Measurements from ENCODE around the gene CAPN10. TPM values are rescaled to one million over a fixed set of nuclear protein-coding genes. Genes with fewer than 3 reads are reported as not detected.

CAPN10 gene
- total and polyA plus RNA-seq, 8 donors: 20.8 to 36.6 (median 28.2) TPM

DNA sequence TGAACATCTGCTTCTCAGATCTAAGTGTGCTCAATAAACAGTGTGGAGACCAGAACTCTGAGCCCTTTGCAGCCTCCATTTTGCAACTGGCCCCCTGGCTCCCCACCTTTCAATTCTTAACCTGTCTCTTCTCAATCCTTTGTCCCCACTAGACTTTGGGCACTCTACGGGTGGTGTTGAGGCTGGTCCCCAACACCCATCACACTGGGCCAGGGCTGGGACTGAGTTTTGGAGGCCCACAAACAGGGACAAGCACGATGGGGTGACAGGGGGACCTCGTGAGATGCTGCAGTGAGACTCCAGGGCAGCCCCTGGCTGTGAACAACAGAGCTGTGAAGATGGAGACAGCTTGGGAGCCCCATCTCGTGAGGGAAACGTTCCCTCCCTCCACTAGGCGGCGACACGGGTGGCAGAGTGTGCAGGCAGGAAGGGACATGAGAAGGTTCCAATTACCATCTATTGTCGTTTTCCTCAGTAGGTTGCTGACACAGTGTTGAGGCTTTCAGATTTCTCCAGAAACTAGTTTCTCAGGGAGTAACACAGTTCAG is 29.9 kb upstream of the CAPN10 start:
- peak in 2 of 4 donors; percentile 52 to 87 for DNase-seq

DNA sequence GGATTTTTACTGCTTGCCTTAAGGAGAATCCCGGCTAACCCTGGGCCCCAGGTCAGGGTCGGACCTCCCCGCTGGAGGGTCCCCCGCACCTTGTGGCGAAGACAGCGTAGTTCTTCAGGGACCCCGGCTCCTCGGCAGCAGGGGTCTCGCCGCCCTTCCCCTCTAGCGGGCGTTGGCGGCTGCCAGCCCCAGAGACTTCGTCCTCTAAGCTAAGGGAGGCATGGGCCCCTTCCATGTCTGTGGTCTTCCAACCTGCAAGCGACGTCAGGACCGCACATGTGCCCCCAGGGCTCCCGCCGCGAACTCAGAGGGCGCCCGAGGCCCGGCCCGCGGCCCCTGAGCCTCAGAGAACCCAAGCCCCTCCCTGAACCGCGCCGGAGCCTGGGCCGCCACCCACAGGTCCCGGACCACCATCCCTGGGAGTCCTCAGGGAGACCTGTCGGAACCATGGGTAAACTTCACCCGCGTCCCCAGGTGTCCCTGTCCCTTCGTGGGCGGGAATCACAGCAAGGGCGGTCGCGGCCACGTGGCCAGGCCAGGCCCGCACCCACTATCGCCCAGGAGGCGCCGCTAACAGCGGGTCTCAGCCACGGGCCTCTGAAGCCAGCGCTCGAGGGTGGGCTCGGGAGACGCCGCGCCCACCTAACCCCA is 29.3 kb upstream of the CAPN10 start:
- Histone ChIP-seq H3K36me3 (peaks cover 0 to 12% of the 10 kb centered on the region in 2 donors), H3K27me3 (peaks cover 0 to 6% of the 10 kb centered on the region in 2 donors), H3K4me3 (peak overlapping the region; percentile 36 to 40), H3K9me3 (no peaks in the 10 kb centered on the region), H3K4me1 (peaks cover 24 to 48% of the 10 kb centered on the region in 2 donors), H3K27ac (no peak overlapping the region)
- DNase-seq (peak in 1 of 4 donors; percentile 77), ATAC-seq (no peak)
- intact Hi-C loops (cut with DNase I): no loop called here
- TF ChIP-seq, protein P1, sequence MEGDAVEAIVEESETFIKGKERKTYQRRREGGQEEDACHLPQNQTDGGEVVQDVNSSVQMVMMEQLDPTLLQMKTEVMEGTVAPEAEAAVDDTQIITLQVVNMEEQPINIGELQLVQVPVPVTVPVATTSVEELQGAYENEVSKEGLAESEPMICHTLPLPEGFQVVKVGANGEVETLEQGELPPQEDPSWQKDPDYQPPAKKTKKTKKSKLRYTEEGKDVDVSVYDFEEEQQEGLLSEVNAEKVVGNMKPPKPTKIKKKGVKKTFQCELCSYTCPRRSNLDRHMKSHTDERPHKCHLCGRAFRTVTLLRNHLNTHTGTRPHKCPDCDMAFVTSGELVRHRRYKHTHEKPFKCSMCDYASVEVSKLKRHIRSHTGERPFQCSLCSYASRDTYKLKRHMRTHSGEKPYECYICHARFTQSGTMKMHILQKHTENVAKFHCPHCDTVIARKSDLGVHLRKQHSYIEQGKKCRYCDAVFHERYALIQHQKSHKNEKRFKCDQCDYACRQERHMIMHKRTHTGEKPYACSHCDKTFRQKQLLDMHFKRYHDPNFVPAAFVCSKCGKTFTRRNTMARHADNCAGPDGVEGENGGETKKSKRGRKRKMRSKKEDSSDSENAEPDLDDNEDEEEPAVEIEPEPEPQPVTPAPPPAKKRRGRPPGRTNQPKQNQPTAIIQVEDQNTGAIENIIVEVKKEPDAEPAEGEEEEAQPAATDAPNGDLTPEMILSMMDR (IDR thresholded peaks at IDR 0.05): no peak

More for the DNA sequence above, 29.9 kb upstream of the CAPN10 start:
- Histone ChIP-seq H3K36me3 (peaks cover 0 to 18% of the 10 kb centered on the region in 2 donors), H3K27me3 (peaks cover 0 to 6% of the 10 kb centered on the region in 2 donors), H3K9me3 (no peaks in the 10 kb centered on the region), H3K4me1 (peaks cover 18 to 42% of the 10 kb centered on the region in 2 donors), H3K27ac (no peak overlapping the region), H3K4me3 (no peak overlapping the region)
- intact Hi-C loops (cut with DNase I): no loop called here
- no peak for ATAC-seq
- TF ChIP-seq, protein P1 (IDR thresholded peaks at IDR 0.05): peak; percentile 14 to 44

DNA sequence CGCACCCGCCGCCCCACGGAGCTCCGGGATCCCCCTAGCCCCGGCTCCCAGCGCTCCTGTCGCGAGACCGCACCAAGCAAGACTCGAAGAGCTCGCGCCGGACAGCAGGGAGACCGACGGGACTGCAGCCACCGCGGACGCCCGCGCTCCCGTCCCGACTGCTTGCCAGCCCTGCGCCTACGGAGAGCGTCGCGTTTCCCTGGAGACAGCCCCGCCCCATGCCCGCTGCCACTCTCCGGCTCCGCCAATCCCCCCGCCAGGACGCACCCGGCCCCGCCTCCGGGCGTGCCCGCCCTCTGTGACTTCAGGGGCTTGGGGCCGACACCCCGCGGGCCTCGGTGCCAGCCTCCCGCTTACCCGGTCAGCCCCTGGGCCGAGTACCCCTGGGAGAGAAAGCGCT is 28.7 kb upstream of the CAPN10 start, which contains the start of gene ANKMY1:
ANKMY1 (minus strand) TSS at position 181 of the 400 bp plus-strand sequence. CDS start 653 bp downstream, outside the sequence.
- no peak within 1 kb of the TSS for H3K27ac ChIP-seq
- peaks cover 0 to 7% of the 10 kb centered on the region in 2 donors for H3K36me3 ChIP-seq
- DNase-seq (peak in 3 of 4 donors; percentile 75 to 92 (median 77)), ATAC-seq (peak; percentile 33)
- no peaks in the 10 kb centered on the region for H3K9me3 ChIP-seq
- TF ChIP-seq, protein P1 (IDR thresholded peaks at IDR 0.05): no peak
- H3K27me3 ChIP-seq: peaks cover 0 to 6% of the 10 kb centered on the region in 2 donors
- peak within 1 kb of the TSS; percentile 36 to 40 for H3K4me3 ChIP-seq
- intact Hi-C loops (cut with DNase I): no loop called here
- H3K4me1 ChIP-seq: peaks cover 28 to 54% of the 10 kb centered on the region in 2 donors

DNA sequence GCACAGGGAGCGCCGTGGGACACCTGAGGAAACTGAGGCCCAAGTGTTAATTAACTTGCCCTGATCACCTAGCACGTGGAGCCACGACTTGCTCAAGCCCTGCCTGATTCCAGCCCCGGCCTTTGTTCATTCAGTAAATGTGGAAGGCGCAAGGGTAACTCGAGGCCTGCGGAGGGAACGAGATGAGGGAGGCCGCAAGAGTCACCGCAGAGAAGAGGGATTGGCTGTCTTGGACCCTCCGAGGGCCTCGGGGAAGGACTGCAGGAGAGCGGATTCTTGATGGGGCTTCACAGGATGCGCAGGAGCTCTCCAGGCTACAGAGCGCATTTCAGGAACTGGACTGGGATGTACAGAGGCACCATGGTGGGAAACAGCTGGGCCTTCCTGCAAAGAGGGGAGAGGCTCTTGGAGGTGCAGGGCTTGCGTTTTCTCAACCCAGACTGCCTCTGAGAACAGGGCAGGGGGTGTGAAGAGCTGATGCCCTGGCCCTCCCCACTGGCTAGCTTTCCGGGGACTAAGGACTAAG is 28.2 kb upstream of the CAPN10 start:
- intact Hi-C loops (cut with DNase I): no loop called here
- H3K4me3 ChIP-seq: peak overlapping the region; percentile 36 to 40
- H3K36me3 ChIP-seq: peaks cover 0 to 2% of the 10 kb centered on the region in 2 donors
- peaks cover 28 to 57% of the 10 kb centered on the region in 2 donors for H3K4me1 ChIP-seq
- DNase-seq (peak in 1 of 4 donors; percentile 51), ATAC-seq (no peak)
- H3K9me3 ChIP-seq: no peaks in the 10 kb centered on the region
- peaks cover 0 to 6% of the 10 kb centered on the region in 2 donors for H3K27me3 ChIP-seq
- TF ChIP-seq, protein P1 (IDR thresholded peaks at IDR 0.05): no peak
- H3K27ac ChIP-seq: no peak overlapping the region

DNA sequence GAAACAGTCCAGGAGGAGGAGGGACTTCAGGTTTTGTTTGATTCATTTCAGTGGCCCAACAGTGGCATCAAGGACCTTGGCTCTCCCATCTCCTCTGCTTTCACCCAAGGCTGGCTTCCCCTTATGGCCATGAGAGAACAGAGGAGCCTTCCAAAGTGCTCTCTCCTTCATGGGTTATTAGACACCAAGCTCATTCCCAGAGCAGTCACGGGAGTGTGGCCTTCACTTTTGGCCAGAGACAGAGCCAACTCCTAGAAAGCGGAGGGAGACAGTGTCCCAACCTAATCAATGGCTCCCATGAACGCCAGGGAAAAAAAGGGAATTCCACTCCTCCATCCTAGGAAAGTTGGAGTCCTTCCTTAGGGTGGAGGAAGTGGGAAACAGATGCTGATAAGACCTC is 27.2 kb upstream of the CAPN10 start:
- intact Hi-C loops (cut with DNase I): no loop called here
- H3K4me3 ChIP-seq: peak overlapping the region in 1 of 2 donors; percentile 69
- no peaks in the 10 kb centered on the region for H3K36me3 ChIP-seq
- no peak for DNase-seq
- no peak overlapping the region for H3K27ac ChIP-seq
- ATAC-seq: no peak
- TF ChIP-seq, protein P1 (IDR thresholded peaks at IDR 0.05): no peak
- peaks cover 0 to 6% of the 10 kb centered on the region in 2 donors for H3K27me3 ChIP-seq
- peaks cover 28 to 67% of the 10 kb centered on the region in 2 donors for H3K4me1 ChIP-seq
- no peaks in the 10 kb centered on the region for H3K9me3 ChIP-seq
